DMS 273 (cell line): ENCODE results near the gene TBC1D9.

Experiments
- DNase-seq: peaks from one replicate; lab custom pipeline; 2025; ENCODE audit not compliant: unreplicated experiment; lab: John Stamatoyannopoulos, UW

Gene TBC1D9

DNA sequence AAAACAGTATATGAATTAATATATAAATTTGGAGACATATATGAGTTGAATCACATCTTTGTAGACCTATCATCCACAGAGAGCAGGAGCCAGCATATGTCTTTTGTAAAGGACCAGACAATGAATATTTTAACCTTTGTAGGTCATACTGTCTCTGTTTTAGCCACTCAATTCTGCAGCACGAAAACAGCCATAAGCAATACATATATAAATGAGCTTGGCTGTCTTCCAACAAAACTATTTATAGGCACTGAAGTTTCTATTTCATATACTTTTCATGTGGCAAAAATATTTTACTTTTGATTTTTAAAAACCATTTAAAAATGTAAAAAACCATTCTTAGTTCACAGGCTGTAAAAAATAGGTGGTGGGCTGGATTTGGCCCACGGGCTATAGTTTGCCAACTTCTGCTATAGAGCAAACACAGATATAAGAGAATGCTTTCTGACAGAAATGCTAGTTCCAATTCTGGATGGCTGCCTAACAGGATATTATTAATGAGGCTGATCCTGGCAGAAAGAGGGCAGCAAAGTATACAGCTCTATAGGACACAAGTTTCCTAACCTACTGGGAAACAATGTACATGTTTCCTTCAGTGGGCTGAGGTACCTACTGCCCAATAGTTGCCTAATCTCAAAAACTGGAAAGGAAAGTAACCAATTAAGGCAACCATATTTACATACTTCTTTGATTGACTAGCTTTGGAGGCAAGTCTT is 129.4 kb downstream of the TBC1D9 start:
- DNase-seq, result no peak

DNA sequence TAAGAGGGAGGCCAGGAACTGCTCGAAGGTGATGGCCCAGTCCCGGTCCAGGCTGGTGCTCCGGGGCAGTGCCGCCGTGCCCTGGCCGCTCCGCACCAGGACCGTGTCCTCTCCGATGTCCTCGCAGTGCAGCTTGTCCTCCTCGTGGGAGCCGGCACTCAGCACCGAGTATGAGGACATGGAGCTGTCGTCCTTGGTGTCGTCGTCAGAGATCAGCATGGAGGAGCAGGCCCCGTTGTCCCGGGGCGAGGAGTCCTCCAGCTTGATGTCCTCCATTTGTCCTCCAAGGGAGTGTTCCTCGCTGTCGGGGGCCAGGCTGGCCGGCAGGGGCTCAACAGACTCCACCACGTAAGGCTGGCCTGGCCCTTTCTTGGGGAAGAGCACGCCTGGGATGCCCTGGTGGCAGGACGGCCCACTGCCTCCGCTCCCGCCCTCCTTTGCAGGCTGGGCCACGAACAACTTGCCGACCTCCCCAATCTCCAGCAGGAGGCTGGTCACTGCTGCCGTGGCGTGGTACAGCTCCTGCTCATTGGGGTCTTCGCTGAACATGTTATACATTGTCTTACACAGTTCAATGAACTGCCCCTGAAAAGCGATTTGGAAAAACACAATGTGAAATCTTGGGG is 133.7 kb downstream of the TBC1D9 start:
- DNase-seq, result no peak

DNA sequence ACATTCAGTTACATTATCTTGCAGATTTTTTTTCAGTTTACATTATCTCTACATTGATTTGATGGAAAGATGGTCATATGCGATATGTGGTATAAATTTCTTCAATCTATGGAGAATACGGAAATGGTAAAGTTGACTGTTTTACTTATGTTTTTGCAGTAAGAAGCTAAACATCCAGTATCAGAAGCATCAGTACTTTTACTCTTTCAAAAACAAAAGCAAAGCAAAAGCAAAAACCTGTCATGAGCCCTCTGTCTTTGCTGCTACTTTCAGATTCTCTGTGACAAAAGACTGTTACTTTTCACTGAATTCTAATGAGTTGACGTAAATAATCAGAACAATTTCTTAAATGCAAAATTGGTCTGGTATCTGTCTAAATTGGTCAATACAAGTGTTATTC is 135.0 kb downstream of the TBC1D9 start:
- no peak for DNase-seq

DNA sequence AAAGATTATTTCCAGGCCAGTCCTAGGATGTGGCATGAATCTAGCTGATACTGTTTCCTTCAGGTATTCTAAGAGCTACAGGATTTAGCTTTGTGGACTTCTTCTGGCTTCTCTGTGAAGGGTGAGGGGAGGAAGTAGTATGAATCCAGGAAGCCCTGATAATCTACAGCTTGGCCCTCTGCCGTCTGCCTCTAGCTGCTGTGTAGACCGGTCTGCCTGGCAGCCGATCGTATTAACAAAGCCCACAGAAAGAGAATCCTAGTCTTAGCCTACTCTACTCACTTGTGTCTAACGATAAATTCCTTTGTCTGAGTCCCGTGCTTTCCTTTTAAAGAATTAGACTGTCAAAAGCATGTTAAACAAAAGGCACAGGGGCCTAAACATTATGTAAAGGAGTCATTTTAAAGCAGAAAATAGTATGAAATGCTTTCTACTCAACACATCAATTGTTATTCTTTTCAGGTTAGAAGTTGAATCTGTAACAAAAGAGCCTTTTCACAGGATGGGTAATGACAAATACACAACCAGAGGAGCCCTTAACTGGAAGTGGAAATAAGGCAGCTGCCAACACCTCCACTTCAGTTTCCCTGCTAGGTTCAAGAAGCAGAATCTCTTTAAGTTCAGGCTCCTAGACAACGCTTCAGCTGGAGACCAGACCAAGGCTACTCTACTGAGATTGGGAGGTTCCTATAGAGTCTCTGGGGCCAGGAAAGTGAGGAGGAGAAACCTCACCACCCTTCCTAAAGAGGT is 138.5 kb downstream of the TBC1D9 start:
- no peak for DNase-seq

DNA sequence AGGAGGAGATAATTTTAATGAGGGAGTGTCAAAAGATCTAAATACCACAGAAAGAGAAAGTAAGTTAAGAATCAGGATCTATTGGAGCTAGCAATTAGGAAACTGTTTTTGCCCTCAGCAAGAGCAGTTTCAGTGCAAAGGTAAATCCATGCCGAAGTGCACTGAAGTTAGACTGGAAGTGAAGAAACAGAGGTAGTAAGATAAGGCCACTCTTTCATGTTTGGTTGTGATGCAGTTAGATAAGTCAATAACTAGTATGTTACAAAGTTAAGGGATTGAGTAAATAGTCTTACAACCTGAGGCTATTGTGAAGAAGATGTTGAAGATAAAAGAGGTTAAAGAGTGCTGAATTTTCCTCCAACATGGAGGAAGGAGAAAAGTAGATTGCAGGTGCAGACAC is 140.7 kb downstream of the TBC1D9 start:
- DNase-seq, result no peak

DNA sequence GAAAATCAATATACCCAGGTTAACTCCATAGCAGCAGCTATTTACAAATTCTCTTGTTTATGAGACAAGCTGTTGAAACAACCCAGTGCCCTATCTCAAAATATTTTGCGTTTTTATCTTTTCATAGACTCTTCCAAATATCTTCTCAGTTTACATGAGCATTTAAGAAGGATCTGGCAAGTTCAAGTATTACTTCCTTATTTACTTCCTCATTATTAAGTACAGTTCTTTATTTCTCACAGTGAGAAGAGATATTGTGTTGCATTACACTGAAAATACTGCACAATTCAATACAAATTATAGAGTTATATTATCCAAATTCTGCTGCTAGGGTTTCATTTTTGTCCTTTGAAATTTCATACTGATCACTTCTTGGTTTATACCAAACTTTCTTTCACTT is 143.8 kb downstream of the TBC1D9 start:
- no peak for DNase-seq

DNA sequence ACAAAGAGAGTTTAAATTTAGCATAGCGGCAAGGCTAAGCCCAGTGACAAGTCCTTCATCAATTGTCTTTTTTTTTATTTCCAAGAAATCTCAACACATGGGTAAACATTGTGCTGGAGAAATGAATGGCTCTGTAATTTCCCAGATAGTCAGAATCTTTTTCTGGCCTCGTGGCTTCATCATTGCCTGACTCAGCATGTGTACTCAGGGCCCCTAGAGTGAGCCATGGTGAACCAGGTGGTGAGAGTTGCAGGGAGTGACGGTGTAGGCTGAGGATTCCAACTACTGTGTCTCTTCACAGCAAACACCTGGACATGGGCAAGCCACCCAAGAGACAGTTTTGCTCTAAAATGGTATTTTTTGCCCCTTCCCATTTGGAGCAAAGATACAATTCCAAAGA is 144.3 kb downstream of the TBC1D9 start:
- DNase-seq, result no peak

DNA sequence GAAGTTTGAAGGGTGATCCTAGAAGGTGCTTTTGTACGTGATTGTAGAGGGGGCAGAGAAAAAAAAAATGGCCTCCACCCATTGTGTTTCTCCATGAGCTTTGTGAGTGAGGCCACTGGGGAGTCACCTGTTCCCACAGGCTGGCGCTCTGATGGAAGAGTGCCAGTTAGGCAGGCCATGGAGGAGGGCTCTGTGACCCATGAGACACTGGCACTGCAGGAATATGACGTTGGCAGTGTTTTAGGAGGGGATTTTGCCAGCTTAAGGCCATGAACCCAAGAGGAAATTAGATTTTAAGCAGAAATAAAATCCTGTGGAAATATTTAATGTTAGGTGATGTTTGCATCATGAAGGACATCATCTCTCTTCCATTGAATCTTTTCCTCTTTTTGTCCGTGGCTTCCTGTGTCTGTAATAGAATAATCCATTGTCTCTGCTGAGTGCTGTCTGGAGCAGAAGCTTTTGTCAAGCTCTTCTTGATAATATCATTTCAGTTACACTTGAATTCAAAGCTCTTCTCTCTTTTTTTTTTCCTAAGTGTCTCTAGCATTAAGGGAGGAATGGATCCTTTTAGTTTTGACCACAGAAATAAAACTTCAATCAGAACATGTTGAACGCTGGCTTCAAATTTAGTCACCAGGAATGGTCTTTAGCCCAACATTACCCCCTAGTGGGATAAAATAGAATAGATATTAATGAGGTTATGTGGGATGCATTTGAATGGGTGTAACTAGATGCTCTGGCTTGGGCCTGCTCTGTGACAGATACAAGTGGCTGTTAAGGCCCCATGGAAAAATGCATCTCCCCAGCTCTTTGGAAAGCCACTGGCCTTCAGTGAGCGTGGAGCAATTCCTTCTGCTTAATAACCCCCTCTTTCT is 146.4 kb downstream of the TBC1D9 start:
- peak; percentile 77 for DNase-seq

DNA sequence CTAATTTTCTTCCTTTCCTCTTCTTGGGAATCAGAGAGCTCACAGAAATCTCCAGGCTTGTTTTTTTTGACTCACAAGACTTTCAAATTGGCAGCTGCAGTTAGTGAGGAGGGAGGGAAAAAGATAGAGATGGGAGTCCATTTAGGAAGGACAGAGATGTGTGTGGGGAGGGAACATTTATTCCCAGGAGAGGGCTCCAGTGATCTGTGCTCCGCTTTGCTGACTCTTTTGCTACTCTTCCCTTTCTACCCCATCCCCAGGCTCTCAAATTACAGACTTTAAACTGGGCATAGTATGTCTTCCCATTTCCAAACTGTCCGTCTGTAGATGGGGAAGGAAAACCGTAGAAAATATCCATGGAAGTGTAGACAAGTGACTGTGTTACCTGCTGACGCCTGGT is 148.3 kb downstream of the TBC1D9 start:
- no peak for DNase-seq

DNA sequence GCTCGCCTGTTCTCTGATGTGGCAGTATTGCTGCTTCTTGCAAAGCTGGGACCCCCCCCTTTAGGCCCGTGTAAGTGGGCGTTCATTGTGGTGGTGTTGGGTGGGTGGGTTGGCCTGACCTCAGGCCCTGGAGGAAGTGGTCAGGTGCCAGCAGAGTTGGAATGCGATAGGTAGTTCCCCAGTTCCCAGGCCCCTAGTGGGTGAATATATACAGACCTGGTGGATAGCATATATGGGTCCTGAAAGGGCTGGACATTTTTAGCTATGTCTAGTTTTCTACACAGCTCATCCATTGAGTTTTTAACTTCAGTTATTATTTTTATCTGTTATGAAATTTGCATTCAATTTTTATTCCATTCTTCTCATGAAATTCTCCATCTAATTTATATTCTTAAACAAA is 151.6 kb downstream of the TBC1D9 start:
- no peak for DNase-seq

DNA sequence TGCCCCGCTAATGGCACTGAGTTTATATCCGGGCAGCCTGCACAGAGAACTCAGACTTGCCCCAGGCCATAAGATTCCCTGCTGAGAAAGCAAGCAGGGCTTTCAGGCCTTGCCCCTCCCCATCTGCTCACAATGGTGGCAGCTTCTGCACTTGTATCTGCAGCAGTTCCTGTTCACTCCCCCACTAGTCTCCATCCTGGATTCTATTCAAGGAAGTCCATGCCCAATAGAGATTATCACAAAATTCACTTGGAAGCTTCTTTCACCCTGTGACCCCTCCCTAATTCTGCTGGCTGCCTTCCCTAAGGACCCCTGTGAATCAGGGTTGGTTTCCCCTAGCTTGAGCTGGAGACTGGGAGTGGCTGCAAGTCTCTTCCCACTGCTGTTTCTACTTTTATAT is 152.9 kb downstream of the TBC1D9 start:
- DNase-seq, result no peak

DNA sequence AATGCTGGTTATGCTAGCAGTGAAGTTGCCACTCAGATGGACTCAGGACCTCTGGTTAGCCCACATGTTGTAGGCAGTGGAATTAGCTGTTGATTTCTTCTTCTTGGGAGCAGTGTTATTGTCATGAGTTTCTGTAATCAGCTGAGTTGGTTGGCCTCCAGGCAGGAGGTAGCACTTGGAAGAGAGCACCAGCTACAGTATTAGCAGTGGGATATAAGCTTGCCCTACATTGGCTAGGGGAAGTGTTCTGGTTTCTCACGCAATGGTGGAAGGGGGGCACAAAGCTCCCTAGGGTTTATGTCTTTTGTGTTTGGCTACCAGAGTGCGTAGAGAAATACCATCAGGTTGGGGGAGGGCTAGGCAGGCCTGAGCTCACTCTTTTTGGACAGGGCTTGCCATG is 153.5 kb downstream of the TBC1D9 start:
- no peak for DNase-seq

DNA sequence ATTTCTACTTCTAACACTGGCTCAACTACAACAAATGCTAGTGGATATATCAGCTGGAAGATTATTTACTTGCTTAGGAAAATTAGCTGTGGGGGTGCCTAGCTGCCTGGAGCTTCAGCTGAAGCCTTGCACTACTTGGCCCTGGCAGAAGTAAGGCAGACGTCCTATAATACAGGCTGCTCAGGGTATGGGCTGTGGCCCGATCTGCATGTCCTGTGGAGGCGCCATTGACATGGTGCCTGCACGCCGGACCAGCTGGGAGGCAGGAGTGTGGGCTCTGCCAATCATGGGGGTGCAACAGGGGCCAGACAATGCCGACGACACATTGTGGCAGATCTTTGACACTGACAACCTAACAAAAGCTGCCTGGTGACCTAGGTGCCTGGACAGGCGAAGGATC is 155.8 kb downstream of the TBC1D9 start:
- no peak for DNase-seq

DNA sequence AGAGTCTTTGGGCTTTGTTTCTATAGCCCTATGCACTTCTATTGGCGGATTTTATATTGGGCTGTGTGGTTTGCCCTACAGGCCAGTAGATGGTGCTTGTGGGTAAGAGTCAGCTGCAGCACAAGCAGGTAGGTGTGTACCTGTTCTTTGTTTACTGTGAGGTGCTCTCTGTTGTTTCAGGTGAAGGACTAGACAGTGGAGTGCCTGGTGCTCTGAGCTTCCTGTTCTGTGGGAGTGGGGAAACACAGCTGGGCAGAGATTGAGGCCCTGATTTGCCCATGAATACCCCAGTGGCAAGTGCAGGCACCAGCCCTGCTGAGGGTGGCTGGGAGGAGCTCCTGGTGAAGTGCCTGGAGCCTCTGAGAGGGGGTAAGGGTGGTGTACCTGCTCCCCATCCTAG is 161.1 kb downstream of the TBC1D9 start:
- no peak for DNase-seq

DNA sequence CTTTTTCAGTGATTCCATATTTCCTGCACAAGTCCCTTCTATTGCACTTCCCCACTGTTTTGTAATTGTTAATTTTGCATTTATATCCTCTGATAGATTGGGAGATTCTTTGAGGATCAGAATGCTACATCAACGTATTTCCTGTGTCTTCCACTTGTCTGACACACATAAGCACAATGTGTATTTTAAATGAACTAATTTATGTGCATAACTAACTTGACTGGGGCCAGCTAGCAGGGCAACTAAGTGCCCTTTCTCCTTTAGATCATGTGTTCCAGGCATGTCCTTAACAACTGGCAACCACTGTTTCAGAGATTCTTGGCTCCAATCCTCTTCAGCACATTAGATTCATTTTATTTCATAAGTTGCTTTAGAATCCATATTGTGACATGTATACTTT is 171.7 kb downstream of the TBC1D9 start:
- DNase-seq, result no peak

DNA sequence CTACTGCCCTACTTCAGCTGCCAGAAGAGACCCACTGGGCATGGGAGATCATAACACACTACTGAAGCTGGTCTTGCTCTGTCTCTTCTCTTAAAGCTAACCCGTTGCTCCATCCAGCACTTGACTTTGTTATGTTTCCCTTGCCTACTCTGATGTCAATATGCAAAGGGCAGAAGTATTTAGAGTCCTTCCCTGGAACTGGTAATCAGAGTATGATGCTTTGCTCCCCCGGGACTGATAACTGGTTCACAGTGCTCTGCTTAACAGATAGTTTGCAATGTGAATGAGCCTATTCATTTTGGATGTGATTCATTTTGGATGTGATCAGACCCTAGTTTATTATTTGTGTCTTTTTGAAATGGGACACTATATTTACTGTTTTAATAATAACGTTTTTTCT is 175.1 kb downstream of the TBC1D9 start:
- DNase-seq, result no peak

DNA sequence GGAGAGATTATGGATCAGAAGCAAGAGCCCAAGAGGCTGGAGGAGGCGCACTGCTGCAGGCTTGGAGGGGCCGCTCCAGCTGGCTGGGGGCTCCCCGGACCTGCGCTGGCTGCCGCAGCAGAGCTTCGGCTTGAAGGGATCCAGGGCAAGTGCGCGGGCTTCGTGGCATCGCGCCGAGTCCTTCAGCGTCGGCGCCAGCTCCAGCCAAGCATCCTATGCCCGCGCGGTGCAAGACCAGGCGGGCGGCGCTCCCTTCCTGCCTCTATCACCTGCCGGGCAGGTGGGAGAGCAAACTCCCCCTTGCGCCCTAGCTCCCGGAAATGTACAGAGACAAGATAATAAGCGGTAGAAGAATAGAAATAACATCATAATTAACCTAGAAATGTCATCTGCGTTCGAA is 176.9 kb downstream of the TBC1D9 start:
- DNase-seq, result peak; percentile 51

DNA sequence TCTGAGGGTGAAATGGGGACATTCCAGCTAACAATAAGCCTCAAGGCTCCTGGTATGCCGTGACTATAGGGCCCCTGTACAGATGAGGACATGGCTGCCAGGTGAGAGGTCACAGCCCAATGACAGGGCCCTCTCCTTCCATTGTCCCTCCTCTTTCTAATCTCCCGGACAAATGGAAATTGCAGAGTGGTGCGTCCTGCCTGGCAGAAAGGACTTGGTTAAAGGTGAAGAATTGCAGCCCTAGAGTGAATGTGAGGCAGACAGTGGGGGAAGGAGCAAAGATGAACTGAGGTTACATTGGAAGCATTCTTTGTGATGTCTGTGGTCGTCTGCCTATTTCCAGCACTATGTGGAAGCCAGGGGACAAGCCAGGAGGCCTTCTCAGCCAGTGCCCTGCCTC is 180.7 kb downstream of the TBC1D9 start:
- DNase-seq, result no peak

DNA sequence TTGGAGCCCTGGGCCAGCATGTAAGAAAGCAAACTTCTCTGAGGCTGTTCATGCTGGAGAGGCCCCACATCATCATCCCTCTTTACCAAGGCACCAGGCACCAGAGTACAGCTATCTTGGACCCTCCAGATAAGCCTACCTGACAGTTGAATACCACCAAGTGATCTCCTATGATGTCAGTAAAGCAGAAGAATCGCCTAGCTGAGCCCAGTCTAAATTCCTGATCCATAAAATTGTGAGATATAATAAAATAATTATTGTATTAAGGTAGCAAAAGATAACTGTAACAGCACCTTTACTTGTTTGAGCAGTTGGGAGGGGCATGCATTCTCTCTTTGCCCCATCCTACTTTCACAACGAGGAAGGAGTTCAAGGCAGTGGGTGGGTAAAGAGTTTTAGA is 184.6 kb downstream of the TBC1D9 start:
- DNase-seq, result no peak
